ENCODE results near the gene SEC63. TPM values are rescaled to one million over a fixed set of nuclear protein-coding genes. Genes with fewer than 3 reads are reported as not detected.

Gene SEC63
- polyA plus RNA-seq, 1 of the 3 experiments (the other 2 are of a cell fraction) = 13.2 TPM

GRCh38 chr6:107867302-107867615 lies 90.7 kb downstream of the SEC63 start:
- H3K9me3 ChIP-seq = no peaks in the 10 kb centered on the region
- H3K9me2 ChIP-seq = no peaks in the 10 kb centered on the region
- H3K4me1 ChIP-seq (ENCODE audit: control insufficient read depth in 1 of 2, insufficient read depth in 2 of 2, low read depth in 1 of 2, low read length in 1 of 2) = peaks cover 0 to 15% of the 10 kb centered on the region in 2 experiments; a peak in 2 of 4 replicates
- no peaks in the 10 kb centered on the region for H3K27me3 ChIP-seq (ENCODE audit: insufficient read depth)
- peaks cover 16% of the 10 kb centered on the region for H3F3A ChIP-seq (replicated peaks; ENCODE audit: insufficient read depth)
- H3K79me2 ChIP-seq (ENCODE audit: insufficient read depth) = no peaks in the 10 kb centered on the region
- peaks cover 7% of the 10 kb centered on the region; the same call in 1 of the 2 replicates for H4K20me1 ChIP-seq (ENCODE audit: insufficient read depth)
- no peak overlapping the region for H3K27ac ChIP-seq (ENCODE audit: low read depth in 2 of 2, low read length in 1 of 2)
- WGBS (ENCODE audit: low lambda C conversion rate) = 73% methylated on average over 4 of the region's 4 CpGs
- no peak for DNase-seq
- ChIA-PET POLR2A (no interaction called here), CTCF (interaction anchor here (0.6 to 7.0 kb wide), 24 partner anchors 8 to 209 kb away, joined by 3 to 55 read pairs (median 3); partner anchors contain the start of gene SCML4)
- H3K36me3 ChIP-seq (replicated peaks in 1 of 2; ENCODE audit: control insufficient read depth in 1 of 2, insufficient read depth in 2 of 2, low read length in 1 of 2) = peaks cover 25 to 37% of the 10 kb centered on the region in 2 experiments
- no peak overlapping the region for H3K9ac ChIP-seq
- H3K4me3 ChIP-seq (ENCODE audit: low read depth in 2 of 2, low read length in 1 of 2) = no peak overlapping the region
- H3K4me2 ChIP-seq = no peak overlapping the region
- TF ChIP-seq NRF1 (IDR thresholded peaks at IDR 0.05; ENCODE audit: low read depth, low read length) = no peak
- no peak overlapping the region for H2AFZ ChIP-seq (ENCODE audit: low read depth)

DNA sequence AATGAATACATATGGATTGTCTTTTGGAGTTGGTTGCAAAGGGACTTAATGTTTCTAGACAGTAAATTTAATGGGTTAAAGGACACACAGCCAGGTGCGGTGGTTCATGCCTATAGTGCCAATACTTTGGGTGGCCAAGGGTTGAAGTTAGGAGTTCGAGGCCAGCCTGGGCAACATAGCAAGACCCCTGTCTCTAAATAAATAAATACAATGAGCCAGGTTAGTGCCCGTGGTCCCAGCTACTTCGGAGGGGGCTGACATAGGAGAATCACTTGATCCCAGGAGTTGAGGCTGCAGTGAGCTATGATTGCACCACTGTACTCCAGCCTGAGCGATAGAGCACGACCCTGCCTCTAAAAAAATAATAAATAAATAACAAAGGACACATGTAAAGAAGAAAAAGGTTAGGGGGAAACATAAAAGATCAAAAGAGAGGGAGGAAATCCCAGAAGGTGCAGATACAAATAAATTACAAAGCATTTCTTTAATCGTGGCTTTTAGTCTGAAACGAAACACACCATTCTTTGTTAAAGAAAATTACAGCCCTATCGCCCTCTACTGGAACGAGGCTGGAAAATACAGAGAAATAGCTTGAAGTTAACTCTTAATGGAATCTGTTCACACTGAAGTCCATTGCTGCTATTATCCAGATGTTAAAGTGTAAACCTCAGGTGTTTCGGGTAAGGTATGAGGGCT lies 91.3 kb downstream of the SEC63 start:
- no peaks in the 10 kb centered on the region for H3K79me2 ChIP-seq (ENCODE audit: insufficient read depth)
- no peak overlapping the region for H3K4me3 ChIP-seq (ENCODE audit: low read depth in 2 of 2, low read length in 1 of 2)
- H3K4me2 ChIP-seq = no peak overlapping the region
- no peak overlapping the region for H3K9ac ChIP-seq
- POLR2A ChIA-PET = interaction anchor here (0.8 kb wide), 1 partner anchor 213 kb away, joined by 3 read pairs; no protein-coding TSS in a partner anchor
- WGBS (ENCODE audit: low lambda C conversion rate) = 58% methylated on average over 11 of the region's 11 CpGs
- peaks cover 0 to 15% of the 10 kb centered on the region in 2 experiments; a peak in 2 of 4 replicates for H3K4me1 ChIP-seq (ENCODE audit: control insufficient read depth in 1 of 2, insufficient read depth in 2 of 2, low read depth in 1 of 2, low read length in 1 of 2)
- H3F3A ChIP-seq (replicated peaks; ENCODE audit: insufficient read depth) = peaks cover 16% of the 10 kb centered on the region
- H2AFZ ChIP-seq (ENCODE audit: low read depth) = no peak overlapping the region
- DNase-seq = peak; percentile 51
- H3K36me3 ChIP-seq (replicated peaks in 1 of 2; ENCODE audit: control insufficient read depth in 1 of 2, insufficient read depth in 2 of 2, low read length in 1 of 2) = peaks cover 20 to 32% of the 10 kb centered on the region in 2 experiments
- H3K27me3 ChIP-seq (ENCODE audit: insufficient read depth) = no peaks in the 10 kb centered on the region
- H3K27ac ChIP-seq (ENCODE audit: low read depth in 2 of 2, low read length in 1 of 2) = no peak overlapping the region
- peaks cover 7% of the 10 kb centered on the region; the same call in 1 of the 2 replicates for H4K20me1 ChIP-seq (ENCODE audit: insufficient read depth)
- no peak for TF ChIP-seq RCOR1 (IDR thresholded peaks at IDR 0.05; ENCODE audit: low read length)
- peak; percentile 16; the same call in 1 of the 2 replicates for TF ChIP-seq SMC3 (IDR thresholded peaks at IDR 0.05; ENCODE audit: low read depth, low read length)
- TF ChIP-seq, protein P1, sequence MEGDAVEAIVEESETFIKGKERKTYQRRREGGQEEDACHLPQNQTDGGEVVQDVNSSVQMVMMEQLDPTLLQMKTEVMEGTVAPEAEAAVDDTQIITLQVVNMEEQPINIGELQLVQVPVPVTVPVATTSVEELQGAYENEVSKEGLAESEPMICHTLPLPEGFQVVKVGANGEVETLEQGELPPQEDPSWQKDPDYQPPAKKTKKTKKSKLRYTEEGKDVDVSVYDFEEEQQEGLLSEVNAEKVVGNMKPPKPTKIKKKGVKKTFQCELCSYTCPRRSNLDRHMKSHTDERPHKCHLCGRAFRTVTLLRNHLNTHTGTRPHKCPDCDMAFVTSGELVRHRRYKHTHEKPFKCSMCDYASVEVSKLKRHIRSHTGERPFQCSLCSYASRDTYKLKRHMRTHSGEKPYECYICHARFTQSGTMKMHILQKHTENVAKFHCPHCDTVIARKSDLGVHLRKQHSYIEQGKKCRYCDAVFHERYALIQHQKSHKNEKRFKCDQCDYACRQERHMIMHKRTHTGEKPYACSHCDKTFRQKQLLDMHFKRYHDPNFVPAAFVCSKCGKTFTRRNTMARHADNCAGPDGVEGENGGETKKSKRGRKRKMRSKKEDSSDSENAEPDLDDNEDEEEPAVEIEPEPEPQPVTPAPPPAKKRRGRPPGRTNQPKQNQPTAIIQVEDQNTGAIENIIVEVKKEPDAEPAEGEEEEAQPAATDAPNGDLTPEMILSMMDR (IDR thresholded peaks at IDR 0.05) = peak; percentile 64
- peak; percentile 61 for TF ChIP-seq RAD21 (IDR thresholded peaks at IDR 0.05; ENCODE audit: low read length)
- TF ChIP-seq GATA2 (CRISPR knock-in tag; IDR thresholded peaks at IDR 0.05) = no peak
- no peak for TF ChIP-seq EZH2phosphoT487 (IDR thresholded peaks at IDR 0.05; ENCODE audit: borderline replicate concordance, low read depth)
- no peaks in the 10 kb centered on the region for H3K9me3 ChIP-seq
- H3K9me2 ChIP-seq = no peaks in the 10 kb centered on the region
- CTCF ChIA-PET = interaction anchor here (0.6 to 7.0 kb wide), 25 partner anchors 9 to 209 kb away, joined by 3 to 55 read pairs (median 3); partner anchors contain the start of gene SCML4

Data from SK-N-SH (cell line).